GM12872 (cell line): ENCODE measurements around the gene CFAP74.

Source experiments
- CTCF ChIP-seq: IDR thresholded peaks from 3 replicates; pipeline ENCODE4 v1.5.1; 2011; ENCODE audit warnings: low read depth, mild to moderate bottlenecking, low read length, moderate library complexity; ENCODE audit not compliant: insufficient read depth

CFAP74 gene

GRCh38 chr1:1981142-1981500 is 22.5 kb downstream of the CFAP74 start:
- TF ChIP-seq CTCF = no peak

GRCh38 chr1:1980467-1981141 is 23.0 kb downstream of the CFAP74 start:
- TF ChIP-seq CTCF = no peak

- TF ChIP-seq CTCF = no peak
These were observed 24.0 kb downstream of the CFAP74 start for GRCh38 chr1:1979482-1980165.

GRCh38 chr1:1978108-1978507 is 25.5 kb downstream of the CFAP74 start:
- no peak for TF ChIP-seq CTCF

GRCh38 chr1:1976031-1976430 is 27.6 kb downstream of the CFAP74 start:
- TF ChIP-seq CTCF = no peak

GRCh38 chr1:1975535-1975934 is 28.1 kb downstream of the CFAP74 start:
- TF ChIP-seq CTCF = no peak

- no peak for TF ChIP-seq CTCF
These were observed 28.8 kb downstream of the CFAP74 start for GRCh38 chr1:1974834-1975233.
